Rectal smooth muscle tissue (tissue), 1 donor: Measurements from ENCODE around the gene FYN.
A peak's percentile ranks its signal among the peaks of the same experiment; 100 is the strongest.

Source experiments
- H3K27ac ChIP-seq: one replicate; pipeline ENCODE4 v1.7.0; 2013; ENCODE audit warnings: low read depth, low read length, inconsistent platforms
- H3K27me3 ChIP-seq: one replicate; pipeline ENCODE4 v1.7.0; 2013; ENCODE audit warnings: low read length; ENCODE audit not compliant: control insufficient read depth, insufficient read depth
- H3K36me3 ChIP-seq: one replicate; pipeline ENCODE4 v1.7.0; 2013; ENCODE audit warnings: low read length; ENCODE audit not compliant: control insufficient read depth, insufficient read depth
- H3K4me1 ChIP-seq: one replicate; pipeline ENCODE4 v1.7.0; 2013; ENCODE audit warnings: low read length; ENCODE audit not compliant: control insufficient read depth, insufficient read depth
- H3K4me3 ChIP-seq: one replicate; pipeline ENCODE4 v1.7.0; 2013; ENCODE audit warnings: low read length
- H3K9ac ChIP-seq: one replicate; pipeline ENCODE4 v1.7.0; 2013; ENCODE audit warnings: low read length

FYN gene

DNA sequence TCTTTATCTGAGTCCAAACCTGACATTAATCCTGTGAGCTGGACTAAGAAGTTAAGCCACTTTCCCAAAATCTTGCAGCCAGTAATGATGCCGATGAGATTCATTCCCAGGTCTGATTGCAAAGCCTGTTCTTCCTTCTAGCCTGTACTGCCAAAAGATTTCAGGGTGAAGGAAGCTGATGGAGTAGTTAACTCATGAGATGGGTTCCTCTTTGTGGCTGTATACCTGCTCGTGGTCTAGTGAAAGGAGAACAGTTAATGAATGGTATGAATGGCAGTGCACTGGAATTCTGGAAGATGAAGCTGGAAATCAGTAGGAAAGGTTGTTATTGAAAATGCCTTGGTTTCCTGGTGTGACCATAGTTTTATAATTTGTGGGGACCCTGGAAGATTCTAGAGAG lies 112.0 kb downstream of the FYN start:
- no peak overlapping the region for H3K9ac ChIP-seq
- peaks cover 24% of the 10 kb centered on the region for H3K4me1 ChIP-seq

DNA sequence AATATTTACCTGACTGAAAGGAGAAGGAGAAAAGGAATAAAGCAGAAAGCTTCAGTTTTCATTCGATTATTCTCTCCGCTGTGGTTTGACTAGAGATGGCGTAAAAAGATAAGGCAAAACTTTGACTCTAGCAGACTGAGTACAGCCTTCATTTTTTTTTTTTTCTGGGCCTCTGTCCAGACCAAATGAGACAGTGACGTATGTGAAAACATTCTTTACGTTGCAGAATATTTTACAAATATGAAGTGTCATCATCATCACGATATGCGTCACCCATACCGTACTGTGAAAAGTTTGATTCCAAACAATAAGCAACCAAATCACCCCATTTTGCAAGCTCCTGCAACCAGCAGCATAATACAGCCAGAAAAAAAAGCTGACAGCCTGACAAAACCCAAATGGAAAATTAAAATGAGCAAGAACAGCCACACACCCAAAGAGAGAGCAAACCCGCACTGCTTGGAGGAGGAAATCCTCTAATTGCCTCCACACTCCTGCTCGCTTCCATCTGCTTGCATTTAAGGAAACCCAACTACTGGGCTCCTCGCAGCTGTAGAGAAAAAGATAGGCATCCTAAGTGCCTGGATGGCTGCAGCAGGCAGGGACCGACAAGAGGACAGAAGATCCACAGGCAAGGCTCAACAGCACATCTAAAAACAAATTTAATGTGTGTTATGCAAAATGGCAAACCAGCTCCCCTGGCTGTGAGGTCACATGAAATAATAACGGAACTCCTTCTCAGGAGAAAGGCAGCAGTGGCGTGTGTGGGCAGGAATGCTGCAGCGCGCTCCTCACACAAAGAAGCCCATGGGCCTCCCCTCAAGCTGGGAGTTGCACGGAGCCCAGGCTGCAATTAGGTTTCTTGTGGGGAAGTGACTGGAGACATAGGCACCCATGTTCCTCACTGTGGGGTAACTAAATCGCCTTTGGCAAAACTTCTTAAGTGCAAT lies 113.1 kb downstream of the FYN start:
- Histone ChIP-seq H3K4me1 (peaks cover 24% of the 10 kb centered on the region), H3K9ac (no peak overlapping the region), H3K27ac (peak overlapping the region; percentile 85), H3K27me3 (no peaks in the 10 kb centered on the region), H3K36me3 (no peaks in the 10 kb centered on the region), H3K4me3 (peak overlapping the region; percentile 55)

More for the DNA sequence above, 112.0 kb downstream of the FYN start:
- Histone ChIP-seq H3K27ac (peak overlapping the region; percentile 85), H3K4me3 (no peak overlapping the region), H3K36me3 (no peaks in the 10 kb centered on the region), H3K27me3 (no peaks in the 10 kb centered on the region)

DNA sequence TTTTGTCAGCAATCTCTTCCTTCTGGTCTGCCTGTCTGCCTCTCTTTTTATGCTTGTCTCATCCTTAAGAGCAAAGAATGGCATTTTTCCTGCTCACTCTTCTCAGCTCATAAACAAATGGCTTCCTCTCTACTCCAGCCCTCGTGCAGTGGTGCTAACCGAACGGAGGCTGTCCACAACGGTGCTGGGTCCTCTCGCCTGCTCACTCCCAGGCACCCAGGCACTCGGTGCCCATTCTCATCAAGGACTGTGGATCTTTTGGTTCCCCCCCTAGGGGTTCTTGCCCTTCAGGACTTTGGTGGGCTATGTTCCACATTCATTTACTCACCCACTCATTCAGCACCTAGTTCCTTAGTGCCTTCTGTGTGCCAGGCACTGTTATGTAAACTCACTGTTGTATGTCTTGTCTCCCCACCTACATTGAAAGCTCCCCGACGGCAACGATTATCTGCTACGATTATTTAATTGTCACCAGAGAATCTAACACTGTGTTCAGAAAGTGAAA lies 113.9 kb downstream of the FYN start:
- Histone ChIP-seq H3K9ac (peak overlapping the region; percentile 6), H3K27me3 (no peaks in the 10 kb centered on the region), H3K4me1 (peaks cover 24% of the 10 kb centered on the region), H3K27ac (peak overlapping the region; percentile 85), H3K36me3 (no peaks in the 10 kb centered on the region), H3K4me3 (peak overlapping the region; percentile 55)

DNA sequence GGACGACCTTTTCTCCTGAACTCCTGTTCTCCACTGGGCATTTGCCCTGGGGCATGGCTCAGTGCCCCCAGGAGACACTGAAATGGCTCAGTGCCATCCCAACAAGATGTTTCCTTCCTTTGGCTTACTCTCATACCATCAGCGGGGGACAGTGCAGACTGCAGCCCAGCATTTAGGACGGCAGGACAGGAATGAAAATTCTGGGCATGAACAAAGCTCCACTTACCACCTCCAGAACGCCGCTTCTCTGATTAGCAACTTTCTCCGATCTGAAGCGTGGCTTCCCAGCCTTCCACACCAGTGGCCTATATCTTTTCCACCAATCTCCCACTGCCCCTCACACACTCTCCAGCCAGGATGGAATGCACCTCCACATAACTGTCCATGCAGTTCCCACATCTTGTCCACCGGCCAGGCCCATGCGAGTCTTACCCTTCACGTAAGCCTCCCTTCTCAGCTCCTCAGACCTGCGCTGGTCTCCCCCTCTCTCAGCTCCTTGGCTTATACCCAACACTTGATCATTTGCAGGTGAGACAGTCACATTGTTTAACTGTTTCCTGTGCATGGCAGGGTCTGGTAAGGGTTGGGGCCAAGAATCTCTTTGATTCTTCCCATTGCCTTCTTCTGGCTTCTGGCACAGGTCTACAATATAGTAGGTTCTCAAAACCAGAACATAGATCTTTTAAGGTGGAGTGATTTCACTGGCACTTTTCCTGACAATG lies 114.5 kb downstream of the FYN start:
- Histone ChIP-seq H3K27me3 (no peaks in the 10 kb centered on the region), H3K4me3 (peak overlapping the region; percentile 55), H3K4me1 (peaks cover 24% of the 10 kb centered on the region), H3K36me3 (no peaks in the 10 kb centered on the region), H3K9ac (no peak overlapping the region), H3K27ac (peak overlapping the region; percentile 85)

DNA sequence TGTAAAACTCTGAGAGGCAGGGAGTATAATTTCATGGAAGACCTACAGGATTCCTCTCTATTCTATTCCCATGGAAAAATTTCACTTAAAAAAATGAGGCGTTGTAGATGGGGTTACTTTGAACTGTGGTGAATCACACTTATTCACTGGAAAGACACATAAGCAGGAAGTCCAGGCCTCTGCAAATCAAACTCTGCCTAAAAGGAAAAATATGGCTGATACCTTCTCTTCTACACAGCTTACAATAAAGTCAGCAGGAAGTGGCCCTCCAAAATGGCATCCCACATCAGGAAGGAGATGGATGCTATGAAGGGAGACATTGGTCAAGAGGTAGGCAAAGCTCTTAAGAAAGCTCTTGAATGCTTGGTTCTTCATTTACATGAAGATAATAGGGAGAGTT lies 115.9 kb downstream of the FYN start:
- Histone ChIP-seq H3K4me1 (peaks cover 24% of the 10 kb centered on the region), H3K4me3 (no peak overlapping the region), H3K9ac (no peak overlapping the region), H3K27me3 (no peaks in the 10 kb centered on the region), H3K27ac (no peak overlapping the region), H3K36me3 (peaks cover 2% of the 10 kb centered on the region)

DNA sequence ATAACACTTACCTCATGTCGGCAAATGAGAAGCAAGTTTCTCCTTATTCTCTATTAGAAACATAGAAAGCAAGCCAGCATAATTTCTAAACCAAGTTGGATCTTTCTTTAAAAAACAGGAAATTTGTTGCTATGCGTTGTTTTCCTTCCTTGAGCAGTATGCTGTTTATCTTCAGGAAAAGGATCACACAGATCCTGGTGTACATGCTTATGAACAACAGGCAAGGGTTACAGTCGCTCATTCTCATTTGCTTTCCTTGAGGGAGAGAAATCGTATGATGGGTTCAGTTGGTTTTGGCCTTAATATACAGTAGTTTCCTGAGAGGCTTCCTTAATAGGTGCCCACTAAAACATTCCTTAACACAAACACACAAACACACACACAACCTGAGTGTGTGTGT lies 118.8 kb downstream of the FYN start:
- Histone ChIP-seq H3K4me1 (peaks cover 11% of the 10 kb centered on the region), H3K27me3 (no peaks in the 10 kb centered on the region), H3K4me3 (no peak overlapping the region), H3K36me3 (peaks cover 2% of the 10 kb centered on the region), H3K27ac (no peak overlapping the region), H3K9ac (no peak overlapping the region)

DNA sequence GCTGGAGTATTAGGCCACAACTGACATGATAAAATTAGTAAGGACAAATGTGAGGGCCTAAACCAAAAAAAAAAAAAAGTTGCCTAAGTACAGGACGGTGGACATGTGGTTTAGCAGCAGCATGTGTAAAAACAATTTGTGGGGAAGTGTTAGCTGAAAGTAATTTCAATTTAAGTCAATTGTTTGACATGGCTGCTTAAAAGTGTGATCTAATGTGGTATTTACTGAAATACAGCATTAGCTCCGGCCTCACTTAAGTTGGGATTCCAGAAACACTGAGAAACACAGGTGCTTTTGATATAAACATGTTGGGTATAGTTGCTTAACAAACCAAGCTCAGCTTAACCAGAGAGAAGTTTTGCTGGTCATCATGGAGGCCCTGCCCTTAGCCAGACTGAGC lies 119.7 kb downstream of the FYN start:
- peaks cover 2% of the 10 kb centered on the region for H3K36me3 ChIP-seq
- no peak overlapping the region for H3K4me3 ChIP-seq
- no peaks in the 10 kb centered on the region for H3K27me3 ChIP-seq
- peaks cover 2% of the 10 kb centered on the region for H3K4me1 ChIP-seq
- H3K9ac ChIP-seq: no peak overlapping the region
- H3K27ac ChIP-seq: no peak overlapping the region

DNA sequence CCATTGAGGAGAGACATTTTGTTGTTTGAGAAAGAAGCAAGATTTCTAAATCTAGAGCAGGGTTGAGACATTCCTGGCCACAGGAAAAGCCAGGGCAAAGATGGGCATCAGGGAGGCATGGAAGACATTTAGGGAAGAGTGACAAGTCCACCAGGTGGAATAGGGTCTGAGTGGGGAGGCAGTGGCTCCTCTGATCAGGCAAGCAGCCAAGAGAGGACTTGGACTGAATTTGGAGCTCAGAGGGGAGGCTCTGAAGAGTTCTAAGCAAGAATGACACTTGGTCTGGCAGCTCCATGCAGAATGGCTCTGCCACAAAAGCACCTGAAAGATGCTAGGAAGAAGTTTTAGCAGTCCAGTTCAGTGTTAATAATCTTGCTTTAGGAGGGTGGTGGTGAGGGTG lies 120.8 kb downstream of the FYN start:
- no peak overlapping the region for H3K4me3 ChIP-seq
- no peak overlapping the region for H3K9ac ChIP-seq
- H3K36me3 ChIP-seq: peaks cover 2% of the 10 kb centered on the region
- H3K27me3 ChIP-seq: no peaks in the 10 kb centered on the region
- H3K4me1 ChIP-seq: no peaks in the 10 kb centered on the region
- H3K27ac ChIP-seq: no peak overlapping the region

DNA sequence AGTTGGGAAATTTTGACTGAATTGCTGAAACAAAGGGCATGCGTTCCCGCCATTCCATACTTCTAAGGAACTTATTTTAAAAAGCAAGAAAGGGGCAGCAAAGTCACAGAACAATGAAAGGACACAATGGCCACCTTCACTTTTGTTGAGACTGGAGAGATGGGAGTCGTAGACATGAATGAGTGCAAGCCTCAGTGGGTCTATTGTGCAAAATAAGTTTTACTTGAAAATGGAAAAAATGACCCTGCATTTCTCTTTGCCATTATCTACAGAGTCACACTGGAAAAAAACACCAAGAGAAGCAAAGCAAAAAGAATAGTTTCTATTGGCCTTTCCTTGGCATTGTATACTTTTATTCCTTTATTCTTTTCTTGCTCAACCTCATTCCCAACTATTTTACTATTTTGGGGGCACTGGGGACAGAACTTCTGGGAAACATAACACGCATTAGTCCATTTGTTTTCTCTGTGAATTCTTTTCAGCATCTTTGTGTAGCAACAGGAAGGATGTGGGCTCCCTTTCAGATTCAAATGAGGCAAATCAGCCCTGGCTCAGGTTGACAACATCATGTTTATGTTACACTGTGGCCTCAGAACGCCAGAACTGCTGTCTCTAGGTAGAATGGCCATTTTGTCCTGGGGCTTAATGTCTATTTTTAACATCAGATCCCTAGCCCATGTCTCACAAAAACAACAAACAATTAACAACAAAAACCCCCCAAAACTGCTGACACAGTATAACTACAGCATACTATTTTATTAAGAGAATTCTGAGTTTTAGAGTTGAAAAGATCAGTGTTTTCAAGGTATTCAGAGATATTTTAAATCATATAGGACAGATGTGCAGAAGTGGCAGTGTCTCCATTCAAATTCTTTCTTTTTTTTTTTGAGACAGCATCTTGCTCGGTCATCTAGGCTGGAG lies 122.2 kb downstream of the FYN start:
- Histone ChIP-seq H3K36me3 (peaks cover 2% of the 10 kb centered on the region), H3K9ac (no peak overlapping the region), H3K27me3 (no peaks in the 10 kb centered on the region), H3K4me1 (no peaks in the 10 kb centered on the region), H3K27ac (no peak overlapping the region), H3K4me3 (no peak overlapping the region)

DNA sequence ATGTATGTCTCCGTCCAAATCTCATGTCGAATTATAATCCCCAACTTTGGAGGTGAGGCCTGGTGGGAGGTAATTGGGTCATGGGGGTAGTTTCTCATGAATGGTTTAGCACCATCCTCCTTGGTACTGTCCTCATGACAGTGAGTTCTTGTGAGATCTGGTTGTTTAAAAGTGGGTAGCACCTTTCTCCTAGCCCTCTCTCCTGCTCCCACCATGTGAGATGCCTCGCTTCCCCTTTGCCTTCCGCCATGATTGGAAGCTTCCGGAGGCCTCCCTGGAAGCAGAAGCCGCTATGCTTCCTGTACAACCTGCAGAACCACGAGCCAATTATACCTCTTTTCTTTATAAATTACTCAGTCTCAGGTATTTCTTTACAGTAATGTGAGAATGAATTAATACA lies 123.1 kb downstream of the FYN start:
- no peak overlapping the region for H3K9ac ChIP-seq
- H3K27me3 ChIP-seq: no peaks in the 10 kb centered on the region
- H3K4me3 ChIP-seq: no peak overlapping the region
- peaks cover 2% of the 10 kb centered on the region for H3K36me3 ChIP-seq
- H3K4me1 ChIP-seq: no peaks in the 10 kb centered on the region
- H3K27ac ChIP-seq: no peak overlapping the region

DNA sequence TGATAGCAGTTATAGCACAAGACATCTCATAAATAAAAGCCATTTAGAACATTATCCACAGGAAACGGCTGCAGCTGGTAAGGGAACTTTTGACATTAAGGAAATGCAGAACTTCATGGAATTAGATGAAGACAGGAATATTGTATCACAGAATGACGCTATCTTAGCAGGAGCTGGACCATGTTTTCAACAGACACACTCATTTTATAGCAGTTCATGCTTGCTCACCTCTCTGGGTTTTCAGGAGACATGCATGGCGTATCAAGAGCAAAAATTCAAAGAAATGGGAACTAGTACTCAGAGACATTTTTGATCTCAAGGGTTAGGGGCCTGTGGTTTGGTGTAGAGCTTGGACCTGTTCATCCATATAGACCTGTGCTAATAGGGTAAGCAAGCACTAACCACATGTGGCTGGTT lies 125.0 kb downstream of the FYN start:
- no peak overlapping the region for H3K27ac ChIP-seq
- no peak overlapping the region for H3K4me3 ChIP-seq
- no peaks in the 10 kb centered on the region for H3K4me1 ChIP-seq
- no peaks in the 10 kb centered on the region for H3K27me3 ChIP-seq
- no peak overlapping the region for H3K9ac ChIP-seq
- peaks cover 2% of the 10 kb centered on the region for H3K36me3 ChIP-seq

DNA sequence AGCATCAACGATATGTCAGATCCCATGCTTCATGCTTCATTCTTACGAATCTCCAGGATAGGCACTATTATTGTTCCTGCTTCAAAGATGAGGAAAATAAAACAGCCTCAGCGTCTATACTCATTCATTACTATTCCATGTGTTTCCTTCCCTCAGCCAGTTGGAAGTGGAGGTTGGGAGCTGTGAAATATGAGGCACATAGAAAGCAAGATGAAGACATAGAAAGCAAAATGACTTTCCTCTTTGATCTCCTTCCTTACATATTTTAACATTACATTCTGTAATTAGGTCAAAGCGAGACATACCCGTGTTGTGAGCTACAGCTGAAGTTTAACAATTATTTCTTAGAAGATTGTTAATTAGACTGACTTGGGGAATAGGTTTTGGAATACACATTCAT lies 125.4 kb downstream of the FYN start:
- Histone ChIP-seq H3K27me3 (no peaks in the 10 kb centered on the region), H3K4me1 (no peaks in the 10 kb centered on the region), H3K4me3 (no peak overlapping the region), H3K36me3 (peaks cover 2% of the 10 kb centered on the region), H3K27ac (no peak overlapping the region), H3K9ac (no peak overlapping the region)
